Measurements from ENCODE around the gene TUBE1.
"Not testable (repeated sequence)": the region's sequence is repeated elsewhere in the genome, so short reads cannot be mapped to it uniquely, and the experiment has no call there.

TUBE1 gene

DNA sequence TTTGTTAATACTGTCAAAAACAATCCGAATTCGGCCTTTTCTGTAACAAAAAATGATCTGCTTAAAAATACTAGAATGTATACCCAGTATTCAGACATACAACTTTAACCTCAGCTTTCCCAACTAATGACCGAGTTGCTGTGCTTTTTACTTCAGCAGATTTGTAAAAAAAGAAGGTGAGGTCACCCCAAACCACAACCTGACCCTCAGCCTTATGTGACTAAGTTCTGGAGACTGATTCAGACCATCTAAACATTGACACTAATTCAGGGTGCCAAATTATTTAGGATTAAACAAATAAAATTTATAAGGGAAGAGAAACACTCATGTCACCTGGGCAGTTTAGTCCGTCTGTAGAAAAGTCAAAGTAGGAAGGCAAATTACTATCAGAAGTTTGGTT lies 25.7 kb downstream of the TUBE1 start:
- DNase-seq = no peak

DNA sequence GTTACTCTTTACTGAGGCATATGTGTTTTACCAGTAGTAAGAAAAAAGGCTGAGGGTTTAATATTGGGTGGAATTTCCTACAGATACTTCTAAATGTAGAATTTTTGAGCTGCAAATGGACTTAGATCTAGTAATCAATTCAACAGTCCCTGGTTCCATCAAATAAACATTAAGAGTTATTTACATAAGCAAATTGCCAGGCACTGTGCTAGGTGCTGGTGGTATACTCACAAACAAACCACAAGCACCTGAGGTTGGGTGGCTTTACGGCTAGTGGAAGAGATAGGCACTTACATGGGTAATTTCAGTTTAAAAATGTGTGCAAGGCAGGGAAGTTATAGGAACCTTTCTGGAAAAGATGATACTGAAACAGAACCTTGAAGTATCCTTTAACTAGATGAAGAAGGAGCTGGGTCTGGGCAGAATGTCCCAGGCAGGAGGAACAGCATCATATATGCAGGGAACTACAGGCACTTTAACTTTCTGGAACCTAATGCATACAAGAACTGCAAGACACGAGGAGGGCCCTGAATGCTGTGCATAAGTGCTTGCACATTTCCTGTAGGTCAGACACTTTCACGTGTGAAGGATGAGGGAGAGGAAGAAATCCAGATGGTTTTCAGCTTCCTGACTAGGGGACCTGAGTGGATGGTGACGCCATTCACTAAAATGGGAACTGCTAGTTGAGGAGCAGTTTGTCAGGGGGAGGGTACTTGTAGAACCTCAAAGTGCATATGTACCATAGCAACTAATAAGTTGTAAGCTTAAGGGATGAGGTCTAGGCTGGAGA lies 28.8 kb downstream of the TUBE1 start:
- DNase-seq = no peak

DNA sequence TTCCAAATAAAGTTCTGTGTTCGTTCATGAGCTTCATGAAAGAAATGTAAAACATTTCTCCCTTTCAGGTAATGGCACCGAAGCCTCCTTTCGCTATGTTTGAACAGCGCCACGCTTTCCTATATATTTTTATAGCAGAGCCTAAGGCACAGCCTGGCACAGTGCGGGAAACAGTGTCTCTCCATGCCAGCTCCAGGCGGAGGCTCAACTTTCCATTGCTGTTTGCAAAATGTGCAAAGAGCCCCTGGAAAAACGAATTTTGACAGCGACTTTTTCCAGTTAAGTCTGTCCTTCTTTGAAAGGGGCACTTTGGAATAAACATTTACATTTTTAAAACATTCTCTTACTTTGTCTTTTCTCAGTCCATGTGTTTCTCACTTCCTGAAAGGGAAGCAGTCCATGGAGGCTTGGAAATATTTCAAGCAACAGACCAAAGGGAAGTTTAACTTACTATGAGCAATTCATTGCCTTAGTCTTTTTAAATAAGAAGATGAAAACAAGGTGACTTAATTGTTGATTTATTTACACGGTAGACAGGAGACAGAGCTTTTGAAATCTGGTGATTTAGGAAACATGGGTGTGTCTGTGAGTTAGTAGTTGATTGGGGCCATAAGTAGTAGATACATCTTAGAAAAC lies 32.6 kb downstream of the TUBE1 start:
- DNase-seq = no peak

DNA sequence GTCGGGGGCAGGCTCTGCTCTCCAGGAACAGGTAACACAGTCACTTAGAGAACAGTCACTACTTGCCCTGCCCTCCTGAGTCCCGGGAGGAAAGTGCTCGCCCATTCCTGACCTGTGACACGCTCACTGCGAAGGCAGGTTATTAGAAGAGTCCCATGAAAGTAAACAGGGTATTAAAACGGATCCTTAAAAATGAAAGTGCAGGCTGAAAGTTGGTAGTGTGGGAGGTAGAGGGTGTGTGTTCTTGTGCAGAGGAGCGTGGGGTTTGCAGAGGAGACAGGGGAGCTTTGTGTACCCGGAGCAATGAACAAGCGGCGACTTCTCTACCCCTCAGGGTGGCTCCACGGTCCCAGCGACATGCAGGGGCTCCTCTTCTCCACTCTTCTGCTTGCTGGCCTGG lies 33.3 kb downstream of the TUBE1 start, which contains the start of gene CCN6:
Gene CCN6, plus strand, starts transcription at position 104 of the 400 bp plus-strand sequence. Its CDS starts 254 bp downstream, at position 358.
- DNase-seq = no peak

DNA sequence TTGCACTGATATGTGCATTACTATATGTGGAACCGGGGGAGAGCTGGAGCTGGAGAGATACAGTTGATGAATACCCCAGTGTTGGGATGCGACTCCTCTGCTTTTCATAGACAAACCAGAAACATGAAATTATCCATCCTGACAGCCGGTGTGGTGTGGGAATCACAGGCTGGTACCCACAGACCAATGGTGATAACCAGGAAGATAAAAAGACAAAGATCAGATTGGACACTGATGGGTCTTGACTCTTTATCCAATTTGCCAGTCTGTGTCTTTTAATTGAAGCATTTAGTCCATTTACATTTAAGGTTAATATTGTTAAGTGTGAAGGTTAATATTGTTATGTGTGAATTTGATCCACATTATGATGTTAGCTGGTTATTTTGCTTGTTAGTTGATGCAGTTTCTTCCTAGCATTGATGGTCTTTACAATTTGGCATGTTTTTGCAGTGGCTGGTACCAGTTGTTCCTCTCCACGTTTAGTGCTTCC lies 36.0 kb downstream of the TUBE1 start:
- not testable (repeated sequence) for DNase-seq

DNA sequence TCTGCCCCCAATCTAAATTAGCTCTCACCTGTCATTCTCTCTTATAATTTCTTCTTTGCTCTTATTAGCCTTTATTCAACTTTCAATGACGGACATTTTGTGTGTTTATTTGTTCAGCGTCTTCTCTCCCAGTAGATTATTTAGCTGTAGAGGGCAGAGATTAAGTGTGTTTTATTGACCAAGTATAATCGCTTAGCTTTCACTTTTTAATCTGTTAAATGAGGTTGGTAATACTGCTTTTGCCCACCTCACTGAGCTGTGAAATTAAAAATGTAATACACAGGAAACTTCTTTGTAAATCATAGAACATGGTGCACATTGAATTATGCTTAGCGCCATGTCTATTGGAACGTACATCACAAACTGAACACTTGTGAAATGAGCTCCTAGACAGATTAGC lies 36.9 kb downstream of the TUBE1 start:
- DNase-seq = no peak

DNA sequence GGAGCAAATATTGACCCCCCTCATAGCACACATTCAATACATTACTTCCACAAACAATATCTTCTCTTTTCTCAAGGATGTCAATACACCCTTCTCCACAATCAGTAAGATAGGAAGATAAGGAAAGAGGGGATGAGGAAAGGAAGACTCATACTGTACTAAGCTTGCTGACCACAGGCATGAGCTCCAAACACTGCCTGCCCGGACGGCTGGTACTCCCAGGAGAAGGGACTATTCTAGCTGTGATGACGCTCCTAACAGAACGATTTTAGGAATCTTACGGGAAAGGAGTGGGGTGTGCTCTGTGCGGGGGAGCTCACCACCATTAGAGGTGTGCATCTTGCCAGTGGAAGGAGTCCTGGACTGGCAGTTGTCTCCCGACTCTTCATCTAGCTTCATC lies 37.3 kb downstream of the TUBE1 start:
- no peak for DNase-seq

DNA sequence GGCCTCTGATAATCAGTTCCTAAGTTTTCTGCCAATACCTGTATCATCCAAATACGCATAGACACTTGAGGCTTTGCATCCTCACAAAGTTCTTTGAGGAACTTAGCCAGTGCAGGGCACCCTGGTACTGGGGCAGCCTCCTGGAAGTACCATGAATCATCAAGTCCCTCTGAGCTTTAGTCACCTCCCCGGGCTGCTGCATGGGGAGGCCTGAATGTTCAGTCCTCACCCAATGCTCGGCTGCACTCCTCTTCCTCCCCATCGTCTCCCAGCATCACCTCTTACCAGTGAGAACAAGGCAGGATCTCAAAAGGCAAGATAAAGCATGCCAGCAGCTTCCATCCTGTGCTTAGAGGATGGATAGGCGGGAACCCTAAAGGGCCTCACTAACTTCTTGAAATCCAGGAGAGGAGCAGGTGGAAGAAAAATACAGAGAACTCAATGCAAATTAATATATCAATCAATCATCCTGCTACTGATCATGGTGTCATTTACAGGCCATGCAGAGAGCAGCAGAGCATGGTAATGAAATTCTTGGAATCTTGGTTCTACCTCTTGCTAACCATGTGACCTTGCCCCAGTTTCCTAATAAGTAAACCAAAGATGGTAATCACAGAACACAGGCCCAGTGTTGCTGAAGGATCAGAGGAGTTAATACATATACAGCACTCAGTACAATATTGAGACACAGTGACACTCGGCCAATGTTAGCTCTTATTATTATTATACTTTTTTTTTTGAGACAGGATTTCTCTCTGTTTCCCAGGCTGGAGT lies 38.1 kb downstream of the TUBE1 start:
- DNase-seq = no peak

DNA sequence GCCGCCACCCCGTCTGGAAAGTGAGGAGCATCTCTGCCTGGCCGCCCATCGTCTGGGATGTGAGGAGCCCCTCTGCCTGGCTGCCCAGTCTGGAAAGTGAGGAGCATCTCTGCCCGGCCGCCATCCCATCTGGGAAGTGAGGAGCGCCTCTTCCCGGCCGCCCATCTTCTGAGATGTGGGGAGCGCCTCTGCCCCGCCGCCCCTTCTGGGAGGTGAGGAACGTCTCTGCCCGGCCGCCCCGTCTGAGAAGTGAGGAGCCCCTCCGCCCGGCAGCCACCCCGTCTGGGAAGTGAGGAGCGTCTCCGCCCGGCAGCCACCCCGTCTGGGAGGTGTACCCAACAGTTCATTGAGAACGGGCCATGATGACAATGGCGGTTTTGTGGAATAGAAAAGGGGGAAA lies 39.8 kb downstream of the TUBE1 start:
- not testable (repeated sequence) for DNase-seq

DNA sequence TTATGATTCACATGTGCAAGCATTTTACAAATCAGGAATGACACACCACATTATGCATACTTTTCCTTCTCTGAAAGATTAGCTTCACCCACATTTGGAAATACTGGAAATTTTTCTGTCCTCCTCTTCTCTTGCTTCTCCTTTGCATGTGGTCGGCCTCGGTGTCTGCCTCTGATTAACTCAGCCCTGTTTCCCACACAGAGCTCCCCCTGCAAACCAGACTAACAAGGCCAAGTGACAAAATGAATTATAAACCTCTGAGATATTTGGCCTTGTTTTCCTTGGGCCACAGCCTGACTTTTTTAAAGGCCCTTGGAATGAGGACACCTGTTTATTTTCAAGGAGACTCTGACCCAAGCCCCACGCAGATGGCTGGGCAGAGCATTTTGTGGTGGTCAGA lies 42.4 kb downstream of the TUBE1 start:
- no peak for DNase-seq

DNA sequence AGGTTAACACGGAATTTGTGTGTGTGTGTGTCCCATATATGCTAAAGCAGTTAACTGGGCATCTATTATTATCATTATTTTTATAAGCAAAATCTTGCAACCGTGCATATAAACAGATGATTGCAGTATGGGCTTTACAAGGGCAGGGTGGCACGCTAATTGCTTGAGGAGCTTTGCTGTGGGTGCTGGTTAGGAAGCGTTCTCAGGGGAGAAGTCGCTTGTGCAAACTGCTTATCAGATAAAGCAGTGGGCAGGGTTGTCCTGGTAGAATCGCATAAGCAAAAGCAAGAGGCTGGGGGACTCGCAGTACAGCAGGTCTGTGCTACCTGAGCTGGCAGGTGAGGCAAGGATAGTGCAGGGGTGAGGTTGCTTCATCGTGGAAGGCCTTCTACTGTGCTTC lies 43.1 kb downstream of the TUBE1 start:
- no peak for DNase-seq

DNA sequence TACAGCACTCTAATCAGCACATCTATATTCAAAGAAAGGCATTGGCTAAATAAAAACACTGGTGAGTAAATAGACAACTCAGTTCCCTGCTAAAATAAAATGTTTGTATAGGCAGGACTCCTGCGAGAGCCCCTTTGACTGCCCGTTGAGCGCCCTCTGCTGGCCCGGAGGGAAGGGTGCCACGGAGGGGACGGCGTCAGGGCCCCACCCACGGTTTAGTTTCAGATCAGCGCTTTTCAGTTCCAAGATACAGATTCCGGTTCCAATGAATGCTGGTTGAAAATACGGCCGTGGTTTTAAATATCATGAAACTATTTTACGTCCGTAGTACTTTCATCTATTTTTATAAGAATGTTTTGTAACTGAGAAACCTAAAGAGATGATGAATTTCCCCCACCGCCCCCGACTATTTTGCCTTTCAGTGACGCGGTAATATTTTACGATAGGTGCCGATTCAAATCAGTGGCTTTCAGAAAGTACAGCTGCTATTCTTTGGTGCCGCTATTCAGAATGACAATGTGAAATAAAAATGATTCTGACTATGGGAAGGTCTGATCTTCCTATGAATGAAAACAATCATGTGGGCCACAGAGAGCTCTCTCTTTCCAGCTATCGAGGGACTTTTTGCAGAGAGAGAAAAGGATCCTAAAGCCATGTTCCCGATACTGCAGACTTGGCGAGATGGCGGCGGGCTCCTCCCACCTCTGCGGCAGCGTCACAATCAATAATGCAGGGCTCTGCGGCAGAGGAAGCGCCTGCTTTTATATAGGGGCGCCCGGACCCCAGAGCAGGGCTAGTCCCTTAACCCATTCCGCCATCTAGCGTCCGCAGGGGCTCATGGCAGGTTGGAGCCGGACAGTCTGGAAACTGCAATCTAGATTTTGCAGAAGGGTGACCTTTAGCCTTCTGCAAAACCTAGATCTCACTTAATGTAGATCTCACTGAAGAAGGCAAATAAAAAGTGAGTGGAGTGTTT lies 44.0 kb downstream of the TUBE1 start:
- peak; percentile 96 for DNase-seq

DNA sequence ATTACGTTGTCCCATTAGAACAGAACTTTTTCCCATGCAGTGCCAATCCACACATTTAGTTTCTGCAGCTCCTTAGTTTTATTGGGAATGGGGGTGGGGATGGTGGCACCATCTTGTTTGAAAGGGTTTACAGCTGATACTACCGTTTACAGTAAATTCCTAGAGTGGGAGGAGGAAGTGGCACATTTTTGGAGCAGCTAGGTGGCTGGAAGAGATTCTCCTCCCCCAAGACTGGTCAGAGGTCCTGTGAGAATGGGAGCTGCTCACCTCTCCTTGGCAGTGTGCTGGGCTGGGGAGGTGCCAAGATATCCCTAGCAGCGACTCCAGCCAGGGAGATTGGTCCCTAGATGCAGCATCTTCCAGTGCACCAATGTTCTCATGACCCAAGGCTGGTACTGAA lies 45.7 kb downstream of the TUBE1 start:
- DNase-seq = no peak

DNA sequence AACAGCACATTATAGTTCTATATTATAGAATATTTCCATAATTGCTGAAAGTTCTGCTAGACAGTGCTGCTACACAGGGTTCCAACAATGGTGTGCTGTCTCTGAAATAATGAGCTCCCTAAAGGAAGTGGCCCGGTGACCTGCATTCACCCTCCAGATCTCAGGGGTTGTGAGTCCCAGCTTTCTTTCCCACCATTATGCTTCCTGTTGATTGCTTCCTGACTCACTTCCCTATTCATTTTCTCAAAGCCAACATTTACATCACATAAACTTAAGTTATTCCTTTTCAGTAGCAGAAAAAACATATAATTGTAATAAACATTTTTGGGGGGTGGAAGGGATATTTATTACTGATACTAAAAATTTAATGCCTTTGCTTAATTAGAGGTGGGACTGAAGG lies 46.3 kb downstream of the TUBE1 start:
- no peak for DNase-seq

DNA sequence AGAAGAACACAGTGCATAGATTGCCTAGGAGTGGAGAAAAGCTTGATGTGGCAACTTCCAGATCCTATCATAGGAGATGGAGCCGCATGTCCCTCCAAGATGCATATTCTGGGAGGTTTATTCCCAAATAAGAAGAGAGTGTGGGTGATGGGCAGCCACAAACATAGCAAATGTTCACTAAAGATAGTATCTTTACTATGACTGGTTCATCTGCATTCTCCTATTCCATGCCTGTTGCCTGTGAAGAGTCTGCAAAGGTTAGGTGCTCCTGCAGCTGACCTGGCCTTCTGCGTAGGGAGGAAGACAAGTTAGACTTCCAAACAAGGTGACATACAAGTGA lies 47.9 kb downstream of the TUBE1 start:
- no peak for DNase-seq

DNA sequence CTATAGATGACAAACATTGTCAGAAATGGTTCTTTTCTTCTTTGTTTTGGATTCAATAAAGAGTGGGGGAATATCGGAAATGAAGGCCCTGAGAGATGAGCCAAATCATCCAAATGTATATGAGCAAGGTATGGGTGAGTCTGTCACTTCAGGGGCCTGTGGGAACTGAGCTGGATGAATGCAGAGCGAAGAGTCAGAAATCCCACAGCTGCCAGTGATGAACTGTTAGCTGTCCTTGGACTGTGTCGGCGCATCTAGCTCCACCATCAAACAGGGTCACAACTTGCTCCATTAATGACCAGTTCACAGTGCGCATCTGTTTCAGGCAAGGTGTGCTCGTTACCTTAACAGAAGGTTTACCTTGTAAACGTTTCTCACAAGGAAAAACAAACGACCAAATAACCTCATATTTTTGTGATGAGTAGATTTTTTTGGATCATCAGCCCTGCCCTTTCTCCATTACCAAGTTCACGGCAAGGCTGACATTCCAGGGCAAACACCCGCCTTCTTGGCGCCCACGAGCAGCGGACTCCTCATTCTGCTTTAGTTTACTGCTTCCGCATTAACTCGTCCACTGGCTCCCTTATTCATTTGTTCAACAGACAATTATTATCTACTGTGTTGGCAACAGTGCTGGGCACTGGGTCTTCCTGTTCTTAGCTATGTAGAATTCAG lies 48.4 kb downstream of the TUBE1 start:
- no peak for DNase-seq

DNA sequence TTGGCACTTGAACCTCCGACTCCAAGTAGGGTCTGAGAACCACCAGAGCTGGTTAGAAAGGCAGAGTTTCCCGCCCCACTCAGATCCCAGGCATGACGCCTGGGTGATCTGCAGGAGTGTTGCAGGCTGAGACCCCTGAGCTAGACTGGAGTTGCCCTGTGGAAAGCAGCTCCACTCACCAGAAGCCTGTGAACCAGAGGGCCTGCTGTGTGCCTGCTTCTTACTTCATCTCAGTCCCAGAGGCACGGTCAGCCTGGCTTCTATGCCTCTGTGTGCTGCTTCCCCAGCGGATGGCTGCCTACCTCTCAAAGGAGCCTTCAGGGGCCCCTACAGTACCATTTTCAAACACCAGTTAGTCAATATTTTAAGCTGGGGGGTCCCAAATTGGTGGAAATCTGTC lies 49.0 kb downstream of the TUBE1 start:
- DNase-seq = peak; percentile 71

DNA sequence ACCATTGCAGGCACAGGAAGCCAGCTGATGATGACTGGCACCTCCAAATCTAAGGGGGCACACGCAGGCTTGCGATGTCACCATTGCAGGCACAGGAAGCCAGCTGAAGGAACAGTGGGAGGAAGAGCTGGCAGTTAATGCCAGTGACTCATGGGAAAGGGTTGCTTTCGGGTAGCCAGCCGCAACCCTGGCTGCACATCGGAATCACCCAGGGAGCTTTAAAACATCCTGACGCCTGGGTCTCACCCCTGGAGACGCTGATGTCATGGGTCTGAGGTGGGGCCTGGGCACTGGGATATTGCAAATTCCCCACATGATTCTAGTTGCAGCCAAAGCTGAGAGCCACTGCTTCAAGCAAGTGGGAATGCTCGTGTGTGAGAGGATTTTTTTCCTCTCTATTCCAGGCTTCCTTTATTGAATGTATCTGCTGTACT lies 49.5 kb downstream of the TUBE1 start:
- peak; percentile 94 for DNase-seq

DNA sequence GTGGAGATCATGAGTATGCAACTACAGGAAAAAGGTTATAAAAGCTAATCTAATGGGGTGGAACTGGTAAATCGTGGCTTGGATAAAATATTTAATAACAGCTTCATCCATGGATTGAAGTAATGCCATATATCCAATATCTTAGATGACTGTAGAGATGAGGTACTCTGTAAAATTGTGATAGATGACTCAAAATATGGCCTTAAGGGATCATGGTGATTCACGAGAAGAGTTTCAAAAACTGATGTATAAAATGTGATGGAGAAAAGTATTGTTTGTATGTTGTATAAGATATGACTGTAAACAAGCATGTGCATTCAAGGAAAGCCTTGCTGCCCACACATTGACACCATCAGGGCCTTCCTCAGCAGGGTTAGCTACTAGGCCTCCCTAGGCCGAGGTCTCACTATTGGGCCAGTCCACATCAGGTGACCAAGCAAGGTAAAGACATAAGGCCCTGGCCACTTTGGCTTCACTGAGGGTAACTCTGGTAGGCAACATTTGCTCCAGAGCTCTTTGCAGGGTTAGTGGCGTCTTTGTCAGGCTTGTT lies 51.1 kb downstream of the TUBE1 start:
- DNase-seq = no peak

DNA sequence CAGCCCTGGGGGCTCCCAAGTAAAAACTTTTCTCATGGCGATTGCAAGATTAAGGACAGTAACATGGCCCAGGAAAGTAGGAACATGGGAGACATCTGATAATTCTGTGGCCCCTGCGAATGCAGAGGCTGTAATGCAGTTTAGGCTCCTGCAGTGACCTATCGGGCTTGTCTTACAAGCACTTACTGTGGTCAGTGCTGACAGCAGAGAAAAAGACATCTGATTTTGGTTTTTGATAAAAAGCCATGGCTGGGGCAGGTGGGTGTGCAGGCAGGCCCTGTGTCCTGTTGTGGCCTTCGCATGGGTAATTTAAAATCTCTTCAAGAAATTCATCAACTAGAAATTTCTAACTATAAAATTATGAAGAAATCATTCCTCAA lies 52.7 kb downstream of the TUBE1 start:
- DNase-seq = no peak

DNA sequence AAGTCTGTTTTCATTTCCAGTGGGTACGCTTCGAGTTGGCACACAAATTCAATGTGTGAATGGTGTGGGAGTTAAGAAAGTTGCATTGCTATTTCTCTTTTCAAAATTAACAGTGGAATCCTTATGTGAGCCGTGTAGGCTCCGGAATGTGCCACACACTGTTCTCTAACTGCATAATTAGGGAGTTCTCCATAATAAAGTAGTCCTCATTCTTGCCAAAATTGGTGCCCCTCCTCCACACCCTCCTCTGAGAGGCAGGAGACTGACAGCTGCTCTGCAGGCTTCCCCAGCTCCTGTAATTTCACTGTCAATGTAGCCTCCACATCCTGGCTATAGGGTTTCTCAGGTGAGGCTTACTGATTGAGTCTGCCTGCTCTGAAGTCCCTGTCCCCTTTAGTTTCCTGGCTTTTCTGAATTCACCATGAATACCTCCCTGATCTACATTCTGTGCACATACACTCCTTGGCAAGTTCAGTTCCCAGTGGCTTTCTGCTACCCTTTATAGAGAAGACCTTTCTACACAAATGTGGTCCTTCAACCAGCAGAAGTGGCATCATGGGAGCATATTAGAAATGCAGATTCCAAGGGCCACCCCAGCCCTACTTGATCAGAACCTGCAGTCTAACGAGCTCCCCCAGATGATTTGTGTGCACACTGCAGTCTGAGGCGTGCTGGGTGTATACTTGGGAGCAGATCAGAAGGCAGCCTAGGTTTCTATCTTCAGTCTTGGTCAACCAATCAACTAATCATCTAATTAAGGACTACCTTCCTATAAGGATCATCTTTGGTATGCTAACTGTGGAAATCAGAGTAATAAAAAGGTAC lies 53.3 kb downstream of the TUBE1 start:
- DNase-seq = no peak
